Stimulated activated CD8-positive, alpha-beta memory T cell treated with anti-CD3 and anti-CD28 coated beads, Interleukin-15, amount 100 ng/mL, for 48 hours (primary cell): Measurements from ENCODE around the gene CIDEB.

Source experiments
- DNase-seq, 2 donors: peaks; one replicate each; pipeline ENCODE4 v3.0.0-alpha.2; 2020; ENCODE audit warnings: low read depth in 2 of 2

The CIDEB gene

DNA sequence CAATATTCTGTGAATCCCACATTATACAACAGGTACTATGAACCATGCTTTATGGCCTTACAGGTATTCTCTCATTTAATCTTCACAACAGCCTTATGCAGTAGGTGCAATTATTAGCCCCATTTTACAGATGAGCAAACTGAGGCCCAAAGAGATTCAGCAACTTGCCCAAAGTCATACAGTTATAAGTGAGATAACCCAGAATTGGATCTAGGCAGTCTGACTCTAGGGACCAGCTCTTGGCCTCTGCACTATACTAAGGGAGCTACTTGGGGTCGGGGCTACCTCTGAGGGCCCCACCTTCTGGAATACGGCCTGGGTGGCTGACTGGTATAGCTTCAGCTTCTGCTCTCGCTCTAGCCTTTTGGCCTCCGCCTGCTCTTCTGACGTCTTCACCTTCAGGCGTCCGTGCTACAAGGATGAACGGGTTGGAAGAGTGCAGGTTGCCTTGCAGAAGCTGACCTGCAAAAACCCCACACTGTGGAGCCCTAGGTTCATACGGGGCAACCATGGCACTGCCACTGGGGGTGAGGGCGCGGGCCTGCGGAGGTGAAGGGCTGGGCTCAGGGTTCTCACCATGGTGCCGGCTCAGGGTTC is 37.1 kb downstream of the CIDEB start:
- DNase-seq: no peak

DNA sequence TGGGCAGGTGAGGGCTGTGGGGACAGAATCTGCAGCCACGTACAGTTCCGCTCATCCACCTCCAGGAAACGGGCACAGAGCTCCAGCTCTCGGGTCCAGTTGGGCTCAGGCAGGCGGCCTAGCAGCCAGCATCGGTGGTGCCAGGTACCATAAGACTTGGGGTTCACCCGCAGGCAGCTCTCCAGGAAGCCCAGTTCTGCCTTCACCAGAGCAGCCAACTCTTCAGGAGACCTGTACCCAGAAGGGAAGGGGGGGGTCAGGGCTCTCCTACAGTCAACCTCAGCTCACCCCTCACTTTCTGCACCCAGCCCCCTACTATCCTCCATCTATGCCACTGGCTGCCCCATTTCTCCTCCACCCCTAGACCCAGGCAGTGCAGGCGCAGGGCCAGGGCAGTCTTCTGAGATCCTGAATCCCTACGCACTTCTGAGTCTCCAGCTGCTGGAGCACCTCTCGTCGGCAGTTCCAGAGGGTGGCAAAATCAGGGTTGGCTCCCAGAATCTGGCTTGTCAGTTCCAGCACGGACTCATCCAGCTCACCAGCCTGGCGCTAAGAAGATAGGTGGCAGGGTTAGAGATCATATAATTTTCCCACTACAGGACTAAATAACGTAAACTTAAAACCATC is 37.8 kb downstream of the CIDEB start:
- DNase-seq: no peak

DNA sequence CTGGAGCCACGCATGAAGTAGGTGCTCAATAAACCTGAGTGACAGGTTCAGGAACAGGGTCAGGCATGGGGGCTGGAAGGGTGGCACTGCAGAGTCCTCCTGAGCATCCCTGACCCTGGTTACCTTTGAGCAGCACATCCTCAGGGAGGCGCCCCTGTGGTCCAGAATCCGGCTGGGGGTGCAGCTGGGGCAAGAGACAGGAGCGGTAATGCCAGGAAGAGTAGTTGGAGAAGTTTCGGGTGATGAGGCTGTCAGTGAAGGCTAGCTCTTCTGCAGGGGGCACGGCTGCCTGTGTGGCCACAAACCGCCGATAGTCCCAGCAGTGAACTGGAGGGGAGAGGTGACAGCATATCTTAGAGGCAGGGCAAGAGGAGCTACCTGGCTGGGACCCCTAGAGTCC is 38.4 kb downstream of the CIDEB start:
- no peak for DNase-seq

DNA sequence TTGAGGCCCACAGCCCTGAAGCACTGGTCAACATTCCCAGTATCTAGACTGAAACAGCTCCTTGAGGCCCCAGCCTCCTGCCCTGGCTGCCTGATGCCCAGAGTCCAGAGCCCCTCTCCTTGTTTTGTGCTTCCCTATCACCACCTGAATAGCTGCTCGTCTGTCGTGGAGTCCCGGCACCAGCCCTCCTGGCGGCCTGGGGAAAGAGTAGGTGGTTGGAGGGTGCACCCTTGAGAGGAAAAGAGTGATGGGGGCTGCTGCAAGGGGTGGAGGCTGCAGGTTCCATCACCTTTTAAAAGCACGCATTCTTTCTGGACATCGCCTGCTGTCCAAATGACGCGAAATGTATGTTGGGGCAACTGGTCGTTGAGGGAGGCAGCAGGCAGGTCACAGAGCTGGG is 39.6 kb downstream of the CIDEB start:
- DNase-seq: no peak

DNA sequence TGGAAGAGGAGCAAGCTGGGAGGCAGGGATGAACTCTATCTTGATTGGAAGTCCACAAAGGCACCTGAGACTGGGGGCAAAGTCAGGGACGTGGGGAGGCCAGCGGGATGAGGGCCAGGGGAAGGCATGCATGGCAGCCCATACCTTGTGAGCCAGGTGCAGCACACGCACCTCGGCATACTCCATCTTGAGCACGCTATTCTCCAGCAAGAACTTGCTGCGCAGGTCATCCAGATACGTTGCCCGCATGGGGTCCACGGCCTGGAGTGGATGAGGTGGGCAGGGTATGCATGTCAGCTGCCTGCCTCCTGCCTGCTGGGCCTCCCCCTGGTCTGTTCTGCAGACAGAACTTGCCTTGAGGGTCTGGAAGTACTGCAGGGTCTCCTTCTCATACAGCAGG is 40.3 kb downstream of the CIDEB start:
- no peak for DNase-seq

DNA sequence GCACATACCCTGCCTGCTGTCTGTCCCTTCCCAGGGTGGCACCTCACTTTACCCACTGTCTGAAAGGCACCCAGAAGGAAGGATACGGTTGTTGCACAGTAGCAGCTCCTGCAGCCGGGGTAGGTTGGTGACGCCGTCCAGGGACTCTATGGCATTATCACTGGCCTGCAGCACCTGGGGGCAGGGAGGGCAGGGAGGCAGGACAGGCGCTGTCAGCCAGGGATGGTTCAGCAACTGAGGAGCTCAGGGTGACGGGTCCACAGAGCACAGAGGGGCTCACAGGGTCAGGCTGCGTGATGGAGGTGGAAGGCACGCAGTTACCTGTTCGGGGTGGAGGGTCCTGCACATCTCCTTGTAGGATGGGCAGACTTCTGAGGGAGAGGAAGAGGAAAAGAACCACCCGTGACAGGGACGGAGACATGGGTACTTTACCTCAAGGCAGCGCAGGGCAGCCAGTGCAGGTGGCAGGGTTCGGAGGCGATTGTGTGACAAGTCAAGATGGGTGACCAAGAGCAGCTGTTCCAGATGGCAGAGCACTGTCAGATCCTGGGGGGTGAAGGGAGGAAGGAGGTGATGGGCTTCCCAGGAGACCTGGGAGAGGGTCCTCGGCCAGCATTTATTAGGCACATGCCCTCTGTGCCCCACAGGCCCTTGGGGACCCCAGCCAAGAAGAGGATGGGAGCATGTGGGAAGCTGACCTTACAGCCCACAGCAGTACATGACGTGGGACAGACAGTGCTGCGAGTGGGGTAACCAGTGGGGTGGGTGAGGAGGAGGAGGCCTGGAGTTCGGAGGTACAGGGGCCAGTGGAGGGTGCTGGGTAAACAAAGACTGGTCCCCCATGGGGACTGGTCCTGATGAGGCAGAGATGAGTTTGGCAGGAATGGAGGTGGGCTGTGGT is 41.2 kb downstream of the CIDEB start:
- DNase-seq: no peak

DNA sequence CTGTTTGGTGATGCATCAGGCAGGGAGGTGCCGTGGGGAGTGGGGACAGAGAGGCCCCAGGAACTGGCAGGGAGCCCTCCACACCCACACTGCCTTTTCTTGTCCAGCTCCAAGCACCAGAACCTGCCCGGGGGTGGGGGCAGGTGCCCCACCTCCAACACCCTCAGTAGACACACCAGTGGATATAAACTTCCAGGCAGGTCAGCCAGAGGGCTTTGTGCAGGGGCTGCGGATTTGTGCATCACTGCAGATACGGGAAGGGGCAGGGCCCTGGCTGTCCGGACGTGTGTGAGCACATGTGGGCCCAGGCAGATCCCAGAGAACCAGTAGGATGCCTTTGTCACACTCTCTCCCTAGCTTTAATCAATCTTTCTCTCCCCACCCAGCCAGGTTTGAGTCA is 43.5 kb downstream of the CIDEB start:
- DNase-seq: no peak

DNA sequence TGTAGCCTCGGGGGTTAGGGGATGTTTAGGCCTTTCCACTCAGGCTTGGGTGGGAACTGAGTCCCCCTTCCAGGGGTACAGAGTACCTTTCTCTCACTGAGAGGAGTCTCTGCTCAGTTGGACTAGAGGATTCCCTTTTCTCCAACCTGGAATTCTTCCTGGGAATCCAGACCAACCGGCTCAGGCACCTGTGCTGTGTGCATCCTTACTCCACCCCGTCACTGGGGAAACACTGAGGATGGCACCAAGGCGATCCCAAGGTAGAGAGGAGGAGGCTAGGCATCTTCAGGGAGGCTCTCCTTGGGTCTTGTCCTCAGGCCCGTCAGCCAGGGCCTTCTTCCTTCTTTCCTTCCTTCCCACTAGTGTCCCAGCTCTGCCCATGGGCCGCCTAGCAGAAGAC is 43.9 kb downstream of the CIDEB start:
- DNase-seq: no peak

DNA sequence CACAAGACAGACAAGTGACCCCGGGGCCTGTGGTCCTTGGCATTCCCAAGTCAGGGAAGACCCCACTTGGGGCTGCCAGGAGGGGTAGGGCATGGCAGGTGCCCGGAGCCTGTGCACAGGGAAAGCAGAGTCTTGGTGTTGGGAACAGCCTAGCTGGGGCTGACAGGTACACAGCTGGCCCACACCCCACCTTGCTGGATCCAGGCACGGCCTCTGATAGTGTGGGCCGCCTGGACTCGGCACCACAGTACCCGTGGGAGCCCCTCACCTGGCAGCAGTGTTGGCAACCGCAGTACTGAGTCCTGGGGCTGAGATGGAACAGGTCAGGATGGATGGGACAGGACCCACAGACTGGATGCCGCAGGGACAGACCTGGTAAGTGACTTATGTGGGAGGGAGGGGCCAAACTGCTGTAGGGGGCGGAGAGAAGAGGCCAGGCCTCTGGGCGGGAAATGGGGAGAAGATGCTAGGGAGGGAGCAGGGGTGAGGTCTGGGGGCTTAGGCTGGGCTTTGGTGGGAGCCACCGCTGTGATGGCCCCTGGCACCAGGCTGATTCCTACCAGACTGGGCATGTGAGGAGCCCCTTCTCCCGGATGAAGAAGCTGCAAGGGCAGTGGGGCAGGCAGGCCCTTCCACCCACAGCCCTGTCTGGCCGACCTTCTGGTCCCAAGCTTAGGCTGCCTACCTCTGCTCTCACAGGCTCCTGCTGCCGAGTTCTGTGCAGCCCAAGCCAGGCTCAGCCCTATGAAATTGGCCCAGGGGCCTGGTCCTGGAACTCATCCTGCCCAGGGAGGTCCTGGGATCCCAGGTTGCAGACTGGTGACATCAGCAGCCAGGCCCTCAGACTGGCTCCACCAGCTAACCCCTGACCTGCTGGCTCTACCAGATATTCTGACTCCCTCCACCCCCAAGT is 44.7 kb downstream of the CIDEB start, which contains the start of gene TGM1:
TSS of gene TGM1 (minus strand) at position 357 of the 913 bp plus-strand sequence. CDS start 825 bp downstream, outside the sequence.
- DNase-seq: no peak

DNA sequence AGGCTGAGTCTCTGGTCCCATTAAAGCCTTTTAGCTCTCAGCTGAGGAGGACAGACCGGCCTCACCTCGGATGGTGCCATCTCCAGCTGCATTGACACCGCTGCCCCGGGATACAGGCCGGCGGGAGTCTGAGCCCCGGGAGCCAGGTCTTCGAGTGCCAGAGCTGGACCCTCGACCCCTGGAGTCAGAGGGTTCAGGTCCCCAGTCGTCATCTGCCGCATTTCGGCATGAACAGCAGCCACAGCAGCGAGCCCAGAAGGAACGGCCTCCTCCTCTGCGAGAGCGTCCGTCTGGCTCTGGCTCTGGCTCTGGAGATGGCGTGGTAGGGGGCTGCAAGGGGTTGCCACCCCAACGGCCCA is 45.8 kb downstream of the CIDEB start:
- DNase-seq: no peak

DNA sequence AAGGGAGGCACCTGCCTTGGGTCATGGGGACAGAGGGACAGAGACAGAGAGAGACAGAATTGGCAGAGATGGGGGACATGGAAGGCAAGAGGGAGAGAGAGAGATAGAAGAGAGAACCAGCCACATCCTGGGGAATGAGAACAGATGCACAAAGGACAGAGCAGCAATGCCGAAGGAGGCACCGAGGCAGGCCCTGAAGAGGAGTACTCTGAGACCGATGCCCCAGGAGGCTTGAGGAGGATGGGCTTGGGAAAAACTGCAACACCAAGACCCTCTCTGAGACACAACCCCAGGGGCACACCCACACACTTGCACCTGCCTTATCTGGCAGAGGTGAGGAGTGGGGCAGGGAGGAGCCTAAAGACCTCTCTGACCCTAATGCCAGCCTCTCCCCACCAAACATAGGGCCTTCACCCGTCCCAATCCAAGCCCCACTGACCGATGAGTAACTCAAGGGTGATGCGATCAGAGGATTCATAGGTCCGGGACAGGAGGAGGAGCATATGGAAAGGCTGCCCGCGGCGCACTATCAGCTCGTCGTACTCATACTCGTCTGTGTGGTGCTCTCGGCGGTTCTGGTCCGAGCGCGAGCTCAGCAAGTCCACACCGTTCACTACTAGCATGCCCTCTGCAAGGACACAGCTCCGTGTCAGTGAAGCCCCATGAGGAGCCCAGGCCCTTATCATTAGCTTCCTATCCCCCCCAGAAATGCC is 46.4 kb downstream of the CIDEB start:
- no peak for DNase-seq

DNA sequence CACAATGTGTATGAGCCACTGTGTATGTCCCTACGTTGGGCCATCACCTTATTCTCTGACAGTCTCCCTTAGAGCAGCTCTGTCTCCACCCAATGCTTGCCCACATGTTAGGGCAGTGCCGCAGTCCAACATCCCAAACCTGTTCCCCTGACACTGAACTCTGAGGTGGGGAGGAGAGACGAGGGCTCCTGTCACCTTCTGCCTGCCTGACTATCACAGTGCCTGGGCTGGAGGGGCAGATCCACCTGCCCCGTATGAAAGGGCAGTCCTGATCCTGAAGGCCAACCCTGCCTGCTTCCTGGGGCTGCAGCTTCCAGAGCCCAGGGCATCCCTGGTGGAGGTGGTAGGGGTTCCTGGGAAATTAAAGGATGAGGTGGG is 47.0 kb downstream of the CIDEB start:
- DNase-seq: no peak

DNA sequence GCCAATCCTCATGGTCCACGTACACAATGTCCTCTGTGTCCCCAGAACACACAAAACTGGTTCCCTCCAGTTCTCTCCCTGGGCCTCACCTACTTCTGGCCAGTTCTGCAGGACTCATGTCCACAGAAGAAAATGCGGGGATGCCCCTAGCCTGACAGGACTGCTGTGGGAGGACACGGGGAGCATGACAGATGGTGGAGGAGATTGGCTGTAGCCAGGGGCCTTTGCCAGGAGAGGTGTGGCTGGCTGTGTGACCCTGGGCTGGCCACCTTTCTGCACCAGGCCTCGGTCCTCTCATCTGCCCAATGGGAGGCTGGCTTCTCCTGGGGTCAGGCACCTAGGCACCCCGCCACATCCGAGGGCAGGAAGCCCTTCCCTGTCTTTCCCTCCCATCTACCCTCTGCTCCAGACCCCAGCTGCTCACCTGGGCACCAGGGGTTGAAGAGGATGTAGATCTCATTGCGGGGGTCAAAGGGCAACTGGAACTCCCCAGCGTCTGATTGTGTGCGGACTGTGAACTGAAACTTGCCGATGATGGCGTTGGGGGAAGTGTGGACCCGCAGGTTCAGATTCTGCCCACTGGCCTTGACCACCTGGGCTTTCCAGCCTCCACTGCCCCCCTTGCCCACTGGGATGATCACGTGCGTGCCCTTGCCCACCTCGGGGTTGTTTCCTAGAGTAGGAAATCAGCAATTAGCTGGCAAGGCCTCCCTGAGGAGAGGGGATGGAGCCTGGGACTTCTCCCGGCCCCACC is 47.6 kb downstream of the CIDEB start:
- DNase-seq: no peak

DNA sequence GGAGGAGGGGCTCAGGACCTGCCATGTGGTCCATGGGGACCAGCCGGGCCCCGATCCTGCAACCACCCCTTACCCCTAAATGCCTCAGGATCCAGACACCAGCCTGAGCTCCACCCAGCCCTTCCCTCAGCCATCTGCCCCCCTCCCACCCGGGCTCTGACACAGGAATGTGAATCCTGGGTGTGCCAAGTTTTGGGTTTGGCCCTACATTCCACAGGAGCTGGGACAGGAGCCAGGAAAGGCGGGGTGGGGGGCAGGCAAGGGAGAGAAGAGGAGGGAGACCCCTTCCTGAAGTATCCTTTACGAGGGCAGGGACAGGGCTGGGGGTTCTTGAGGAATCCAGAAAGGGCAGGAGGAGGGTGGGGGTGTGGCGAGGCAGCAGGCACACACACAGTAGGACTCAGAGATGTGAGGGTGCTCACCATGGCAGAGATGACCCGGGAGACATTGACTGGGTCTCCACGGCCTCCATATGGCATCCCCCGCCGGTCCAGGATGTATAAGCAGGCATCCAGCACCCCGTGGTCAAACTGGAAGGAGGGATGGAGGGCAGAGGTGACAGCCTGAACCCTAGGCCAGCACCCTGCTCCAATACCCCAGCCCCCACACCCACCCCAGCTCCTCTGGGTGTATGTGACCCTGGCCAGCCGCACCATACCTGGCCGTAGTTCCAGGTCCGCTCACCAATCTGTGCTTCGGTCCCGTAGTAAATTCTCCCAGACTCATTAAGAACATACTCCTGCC is 48.3 kb downstream of the CIDEB start:
- DNase-seq: no peak

DNA sequence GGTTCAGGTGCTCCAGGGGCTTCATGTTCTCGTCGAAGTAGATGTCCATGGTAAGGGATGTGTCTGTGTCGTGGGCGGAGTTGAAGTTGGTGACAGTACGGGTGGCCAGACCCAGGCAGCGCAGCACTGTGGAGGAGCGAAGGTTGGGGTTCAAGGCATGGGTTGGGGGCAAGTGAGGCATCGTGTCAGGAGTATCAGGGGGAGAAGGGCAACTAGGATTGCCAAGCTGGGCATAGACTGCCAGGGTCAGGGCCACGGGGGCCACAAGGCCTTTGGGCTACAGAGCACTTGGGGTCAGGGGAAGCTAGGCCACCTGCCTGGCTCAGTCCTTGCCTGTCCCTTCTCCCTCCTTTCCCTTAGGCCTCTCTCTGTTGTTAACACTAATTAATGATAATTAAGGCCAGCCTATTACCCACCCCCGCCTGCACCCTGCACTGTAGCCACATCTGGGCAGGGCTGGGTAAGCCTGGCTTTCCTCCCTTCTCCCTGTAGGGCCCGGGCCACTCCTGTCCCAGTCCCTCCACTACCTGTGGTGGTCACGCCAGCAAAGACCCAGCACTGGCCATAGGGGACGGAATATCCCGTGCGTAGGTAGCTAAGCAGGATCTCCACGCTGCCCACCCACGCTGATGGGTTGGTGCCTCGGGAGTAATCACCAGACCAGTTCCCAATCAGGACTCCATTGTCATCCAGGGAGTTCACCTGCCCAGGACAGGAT is 49.1 kb downstream of the CIDEB start:
- no peak for DNase-seq

DNA sequence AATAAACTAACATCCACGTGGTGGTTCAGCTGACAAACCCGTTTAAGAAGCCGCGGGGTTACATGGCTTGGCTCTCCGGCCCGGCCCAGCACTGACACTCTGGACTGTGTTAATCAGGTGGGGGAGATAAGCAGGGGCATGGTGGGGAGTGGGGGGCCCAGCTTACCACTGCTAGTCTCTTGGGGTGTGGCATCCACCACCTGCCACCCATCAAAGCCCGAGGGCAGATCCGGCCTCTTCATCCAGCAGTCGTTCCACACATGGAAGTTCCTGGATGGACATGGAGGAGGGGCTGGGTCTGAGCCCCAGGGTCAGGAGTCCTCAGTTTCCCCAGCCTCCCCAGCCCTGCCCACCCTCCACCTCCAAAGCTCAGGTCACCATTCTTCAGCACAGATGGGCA is 49.7 kb downstream of the CIDEB start:
- no peak for DNase-seq

DNA sequence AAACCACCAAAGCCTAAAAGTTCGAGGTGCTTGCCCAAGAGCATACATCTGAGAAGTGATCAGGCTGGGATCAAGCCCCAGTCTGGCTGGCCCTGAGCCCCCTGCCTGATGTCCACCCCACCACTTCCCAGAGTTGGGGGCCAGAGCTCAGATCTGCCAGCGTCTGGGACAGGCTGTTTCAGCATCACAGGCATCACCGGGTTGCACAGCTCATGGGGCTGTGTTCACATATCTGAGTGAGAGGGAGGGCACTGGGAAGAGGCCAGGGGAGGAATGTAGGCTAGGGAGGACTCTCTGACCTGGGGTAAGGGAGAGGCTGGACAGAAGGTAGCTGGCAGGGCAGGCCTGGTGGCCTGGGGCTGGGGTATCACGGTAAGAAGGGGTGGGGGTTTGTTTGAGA is 50.8 kb downstream of the CIDEB start:
- no peak for DNase-seq

DNA sequence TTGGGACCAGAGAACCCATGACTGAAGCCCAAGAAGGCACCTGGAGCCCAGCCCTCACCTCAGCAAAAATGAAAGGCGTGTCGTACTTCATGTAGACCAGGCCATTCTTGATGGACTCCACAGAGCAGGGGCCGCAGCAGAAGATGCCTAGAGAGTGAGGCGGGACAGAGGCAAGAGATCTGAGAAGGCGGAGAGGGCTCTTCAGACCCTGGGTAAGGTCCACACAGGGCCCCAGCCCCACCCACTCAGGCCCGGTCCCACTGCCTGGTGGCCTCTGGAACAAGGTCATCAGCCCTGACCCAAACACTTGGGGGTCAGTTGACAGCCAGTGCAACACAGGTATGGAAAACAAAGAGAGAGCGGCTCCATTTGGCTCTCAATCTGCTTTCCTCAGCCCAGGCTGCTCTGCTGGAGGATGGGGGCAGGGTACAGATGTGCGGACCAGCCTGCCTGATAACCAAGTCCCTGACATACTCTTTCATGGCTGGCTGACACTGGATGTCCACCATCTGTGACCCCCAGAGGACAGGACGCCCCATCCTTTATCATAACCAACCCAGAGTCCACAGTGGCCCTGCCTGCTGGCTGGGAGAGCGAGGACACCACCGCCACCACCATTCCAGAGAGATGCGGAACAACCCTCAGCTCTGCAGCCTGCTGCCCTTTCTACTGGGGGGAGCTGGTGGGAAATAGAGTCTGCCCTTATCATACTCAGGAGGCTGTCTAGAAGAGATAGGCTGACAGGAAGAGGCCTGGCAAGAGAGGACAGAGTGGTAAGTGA is 51.7 kb downstream of the CIDEB start:
- no peak for DNase-seq
